Measurements from ENCODE around the gene POM121L2. TPM values are rescaled to one million over a fixed set of nuclear protein-coding genes. Genes with fewer than 3 reads are reported as not detected.

POM121L2 gene
- total RNA-seq, 4 donors from 2014 or later: not detected

DNA sequence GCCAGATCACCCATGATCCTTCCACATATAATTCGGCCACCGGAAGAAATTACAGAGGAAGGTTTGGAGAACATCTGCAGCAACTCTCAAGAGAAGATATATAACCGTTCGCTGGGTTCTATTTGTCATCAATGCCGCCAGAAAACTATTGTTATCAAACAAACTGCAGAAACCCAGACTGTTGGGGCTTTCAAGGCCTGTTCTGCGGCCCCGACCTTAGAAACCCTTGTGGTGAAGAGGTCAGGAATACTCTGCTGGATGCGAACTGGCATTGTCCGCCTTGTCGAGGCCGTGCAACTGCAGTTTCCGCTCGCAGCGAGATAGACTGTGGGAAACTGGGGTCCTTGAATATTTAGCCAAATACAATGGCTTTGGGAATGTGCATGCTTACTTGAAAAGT, 43.3 kb downstream of the POM121L2 start:
- TF ChIP-seq, protein P1, sequence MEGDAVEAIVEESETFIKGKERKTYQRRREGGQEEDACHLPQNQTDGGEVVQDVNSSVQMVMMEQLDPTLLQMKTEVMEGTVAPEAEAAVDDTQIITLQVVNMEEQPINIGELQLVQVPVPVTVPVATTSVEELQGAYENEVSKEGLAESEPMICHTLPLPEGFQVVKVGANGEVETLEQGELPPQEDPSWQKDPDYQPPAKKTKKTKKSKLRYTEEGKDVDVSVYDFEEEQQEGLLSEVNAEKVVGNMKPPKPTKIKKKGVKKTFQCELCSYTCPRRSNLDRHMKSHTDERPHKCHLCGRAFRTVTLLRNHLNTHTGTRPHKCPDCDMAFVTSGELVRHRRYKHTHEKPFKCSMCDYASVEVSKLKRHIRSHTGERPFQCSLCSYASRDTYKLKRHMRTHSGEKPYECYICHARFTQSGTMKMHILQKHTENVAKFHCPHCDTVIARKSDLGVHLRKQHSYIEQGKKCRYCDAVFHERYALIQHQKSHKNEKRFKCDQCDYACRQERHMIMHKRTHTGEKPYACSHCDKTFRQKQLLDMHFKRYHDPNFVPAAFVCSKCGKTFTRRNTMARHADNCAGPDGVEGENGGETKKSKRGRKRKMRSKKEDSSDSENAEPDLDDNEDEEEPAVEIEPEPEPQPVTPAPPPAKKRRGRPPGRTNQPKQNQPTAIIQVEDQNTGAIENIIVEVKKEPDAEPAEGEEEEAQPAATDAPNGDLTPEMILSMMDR (IDR thresholded peaks at IDR 0.05; ENCODE audit: low read depth): no peak

DNA sequence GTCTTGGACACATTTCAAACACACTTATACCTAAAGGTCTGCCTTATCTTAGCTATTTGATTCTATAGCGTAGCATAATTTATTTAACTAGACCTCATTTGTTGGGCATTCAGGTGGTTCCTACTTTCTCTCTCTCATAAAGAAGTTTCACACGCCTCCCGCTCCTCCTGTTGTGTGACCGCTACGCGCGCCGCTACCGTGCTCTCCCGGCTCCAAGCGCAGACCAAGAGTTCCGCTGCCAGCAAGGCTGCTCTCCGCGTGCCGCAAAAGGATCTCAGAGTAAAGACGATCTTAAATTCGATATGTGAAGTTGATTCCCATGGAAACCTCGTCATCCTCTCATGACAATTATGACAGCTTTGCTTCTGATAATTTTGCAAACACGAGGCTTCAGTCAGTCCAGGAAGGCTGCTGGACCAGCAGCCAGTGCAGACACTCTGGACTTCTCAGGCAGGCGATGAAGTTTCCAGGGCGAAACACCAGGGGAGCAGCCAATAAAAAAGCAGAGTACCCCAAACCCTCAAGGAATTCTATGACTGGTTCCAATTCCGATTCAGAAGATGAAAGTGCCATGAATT, 44.1 kb downstream of the POM121L2 start:
- TF ChIP-seq, protein P1 (IDR thresholded peaks at IDR 0.05; ENCODE audit: low read depth): no peak

DNA sequence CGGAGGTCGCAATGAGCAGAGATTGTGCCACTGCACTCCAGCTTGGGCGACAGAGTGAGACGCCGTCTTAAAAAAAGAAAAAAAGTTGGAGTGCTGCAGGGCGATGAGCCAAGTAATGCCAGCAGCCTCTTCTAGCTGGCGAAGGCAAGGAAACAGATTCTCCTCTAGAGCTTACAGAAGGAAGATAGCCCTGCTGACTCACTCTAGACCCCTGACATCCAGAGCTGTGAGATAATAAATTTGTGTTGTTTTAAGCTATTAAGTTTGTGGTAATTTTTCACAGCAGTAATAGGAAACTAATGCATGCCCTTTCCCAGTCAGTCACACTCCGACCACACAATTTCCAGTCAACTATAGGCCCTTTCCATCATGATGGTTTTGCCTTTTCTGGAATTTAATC, 48.2 kb downstream of the POM121L2 start:
- TF ChIP-seq, protein P1 (IDR thresholded peaks at IDR 0.05; ENCODE audit: low read depth): no peak

DNA sequence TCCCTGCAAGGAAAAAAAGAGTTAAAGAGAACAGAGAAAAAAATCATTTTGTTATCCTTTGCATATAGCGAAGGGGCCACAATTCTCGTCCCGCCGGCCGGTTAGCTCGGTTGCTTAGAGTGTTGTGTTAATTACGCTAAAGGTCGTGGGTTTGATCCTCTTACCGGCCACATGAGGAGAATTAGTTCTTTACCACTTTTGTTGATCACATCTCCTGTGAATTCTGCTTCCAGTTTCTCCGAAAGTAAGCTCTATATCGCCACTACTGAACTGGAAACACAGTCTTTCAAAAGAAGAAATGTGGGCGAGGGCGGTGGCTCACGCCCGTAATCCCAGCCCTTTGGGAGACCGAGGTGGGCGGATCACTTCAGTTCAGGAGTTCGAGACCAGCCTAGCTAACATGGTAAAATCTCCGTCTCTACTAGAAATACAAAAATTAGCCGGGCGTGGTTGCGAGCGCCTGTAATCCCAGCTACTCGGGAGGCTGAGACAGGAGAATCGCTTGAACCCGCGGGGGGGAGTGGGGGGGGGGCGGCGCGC, 51.2 kb downstream of the POM121L2 start:
- TF ChIP-seq, protein P1 (IDR thresholded peaks at IDR 0.05; ENCODE audit: low read depth): no peak

DNA sequence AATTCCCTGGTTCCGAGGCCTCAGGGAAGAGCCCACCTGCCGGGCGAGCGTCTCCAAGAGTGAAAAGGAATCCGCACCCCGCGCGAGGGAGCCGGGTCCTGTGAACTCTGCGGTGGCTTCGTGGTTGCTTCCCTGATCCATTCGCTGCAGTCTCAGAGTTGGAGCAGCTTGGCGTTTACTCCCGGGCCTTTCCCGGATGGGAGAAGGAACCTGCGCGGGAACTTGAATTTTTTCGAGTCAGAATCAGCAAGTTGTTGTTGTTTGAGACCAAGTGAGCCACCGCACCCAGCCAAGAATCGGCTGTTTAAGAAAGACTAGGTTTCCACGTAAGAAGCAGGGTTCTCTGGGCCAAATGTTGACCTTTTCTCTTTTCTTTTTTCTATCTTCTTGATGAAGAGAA, 51.7 kb downstream of the POM121L2 start:
- TF ChIP-seq, protein P1 (IDR thresholded peaks at IDR 0.05; ENCODE audit: low read depth): no peak

Other genes starting within 250 kb of the POM121L2 start
- gene PRSS16, start 64.6 kb downstream of the POM121L2 start, total RNA-seq: under 1 TPM in 1 of 4 donors, not detected in 3; 0.88 TPM
- 1 to 10 TPM; 1.3 to 4.9 (median 2.5) TPM for gene ZNF391, start 76.5 kb upstream of the POM121L2 start, total RNA-seq
- 1 to 10 TPM; 6.4 to 8.2 (median 7.4) TPM for gene ZNF184, start 160.8 kb upstream of the POM121L2 start, total RNA-seq